IMR-90 (cell line): ENCODE measurements around the gene DDX52.

Source experiments
- POLR2A ChIP-seq: IDR thresholded peaks from 2 replicates; pipeline ENCODE4 v1.6.1; 2012; ENCODE audit warnings: mild to moderate bottlenecking, low read depth, low read length
- TF ChIP-seq, protein P1 (sequence below): fragments of 150-350 bp; IDR thresholded peaks from 2 replicates; pipeline ENCODE4 v1.6.1; 2017; ENCODE audit warnings: mild to moderate bottlenecking, antibody characterized with exemption, low read length, low read depth
- TF ChIP-seq, protein P2 (sequence below): conservative IDR thresholded peaks from 2 replicates; pipeline ENCODE4 v1.5.1; 2012; ENCODE audit warnings: mild to moderate bottlenecking, low read depth, low read length, improper control_type of control experiment

DNA sequence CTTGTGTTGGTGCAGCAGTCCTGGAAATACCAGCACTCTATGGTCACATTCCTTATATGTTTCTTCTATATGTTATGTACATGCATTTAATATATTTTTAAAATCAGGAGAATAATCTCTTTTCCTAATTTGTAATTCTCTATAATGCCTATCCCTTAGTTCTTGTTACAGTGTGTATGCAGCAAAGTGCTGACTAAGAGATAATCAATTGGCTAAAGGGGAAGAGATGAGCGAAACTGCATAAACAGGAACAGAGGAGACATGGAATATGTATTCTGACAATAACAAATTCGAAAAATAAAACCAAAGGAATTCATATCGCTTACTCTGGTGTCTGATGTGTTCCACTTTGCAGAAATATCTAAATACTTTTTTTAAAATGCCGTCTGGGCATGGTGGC is 75.7 kb downstream of the DDX52 start:
- TF ChIP-seq, protein P1, sequence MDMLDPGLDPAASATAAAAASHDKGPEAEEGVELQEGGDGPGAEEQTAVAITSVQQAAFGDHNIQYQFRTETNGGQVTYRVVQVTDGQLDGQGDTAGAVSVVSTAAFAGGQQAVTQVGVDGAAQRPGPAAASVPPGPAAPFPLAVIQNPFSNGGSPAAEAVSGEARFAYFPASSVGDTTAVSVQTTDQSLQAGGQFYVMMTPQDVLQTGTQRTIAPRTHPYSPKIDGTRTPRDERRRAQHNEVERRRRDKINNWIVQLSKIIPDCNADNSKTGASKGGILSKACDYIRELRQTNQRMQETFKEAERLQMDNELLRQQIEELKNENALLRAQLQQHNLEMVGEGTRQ, result no peak
- TF ChIP-seq, protein P2, sequence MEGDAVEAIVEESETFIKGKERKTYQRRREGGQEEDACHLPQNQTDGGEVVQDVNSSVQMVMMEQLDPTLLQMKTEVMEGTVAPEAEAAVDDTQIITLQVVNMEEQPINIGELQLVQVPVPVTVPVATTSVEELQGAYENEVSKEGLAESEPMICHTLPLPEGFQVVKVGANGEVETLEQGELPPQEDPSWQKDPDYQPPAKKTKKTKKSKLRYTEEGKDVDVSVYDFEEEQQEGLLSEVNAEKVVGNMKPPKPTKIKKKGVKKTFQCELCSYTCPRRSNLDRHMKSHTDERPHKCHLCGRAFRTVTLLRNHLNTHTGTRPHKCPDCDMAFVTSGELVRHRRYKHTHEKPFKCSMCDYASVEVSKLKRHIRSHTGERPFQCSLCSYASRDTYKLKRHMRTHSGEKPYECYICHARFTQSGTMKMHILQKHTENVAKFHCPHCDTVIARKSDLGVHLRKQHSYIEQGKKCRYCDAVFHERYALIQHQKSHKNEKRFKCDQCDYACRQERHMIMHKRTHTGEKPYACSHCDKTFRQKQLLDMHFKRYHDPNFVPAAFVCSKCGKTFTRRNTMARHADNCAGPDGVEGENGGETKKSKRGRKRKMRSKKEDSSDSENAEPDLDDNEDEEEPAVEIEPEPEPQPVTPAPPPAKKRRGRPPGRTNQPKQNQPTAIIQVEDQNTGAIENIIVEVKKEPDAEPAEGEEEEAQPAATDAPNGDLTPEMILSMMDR, result no peak
- TF ChIP-seq POLR2A, result no peak
